Measurements from ENCODE around the gene OR1F1.
"Not testable (repeated sequence)": the region's sequence is repeated elsewhere in the genome, so short reads cannot be mapped to it uniquely, and the experiment has no call there.

The OR1F1 gene

DNA sequence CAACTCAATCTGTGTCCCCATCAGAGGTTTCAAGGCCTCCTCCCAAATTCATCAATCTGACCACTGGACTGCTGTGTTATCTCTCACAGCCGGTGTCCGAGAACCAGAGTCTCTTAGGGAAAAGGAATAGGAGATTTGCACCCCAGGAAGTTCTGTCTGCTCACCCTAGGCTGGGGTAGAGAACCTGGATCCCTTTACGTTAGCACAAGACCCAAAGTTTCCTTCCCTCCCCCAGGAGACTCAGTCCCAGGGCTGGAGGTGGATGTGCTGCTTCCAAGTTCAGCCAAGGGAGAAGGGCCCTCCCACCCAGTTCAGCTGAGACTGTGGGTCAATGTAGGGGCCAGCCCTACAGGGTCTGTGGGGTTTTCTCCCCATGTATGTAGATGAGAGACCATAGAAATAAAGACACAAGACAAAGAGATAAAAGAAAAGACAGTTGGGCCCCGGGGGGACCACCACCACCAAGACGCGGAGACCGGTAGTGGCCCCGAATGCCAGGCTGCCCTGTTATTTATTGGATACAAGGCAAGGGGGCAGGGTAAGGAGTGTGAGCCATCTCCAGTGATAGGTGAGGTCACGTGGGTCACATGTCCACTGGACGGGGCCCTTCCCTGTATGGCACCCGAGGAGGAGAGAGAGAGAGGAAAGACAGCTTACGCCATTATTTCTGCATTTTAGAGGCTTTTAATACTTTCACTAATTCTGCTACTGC lies 22.7 kb upstream of the OR1F1 start:
- H3K4me1 ChIP-seq (ENCODE audit: control insufficient read depth, insufficient read depth, low read length) = no peaks in the 10 kb centered on the region
- H3K36me3 ChIP-seq (ENCODE audit: control insufficient read depth, insufficient read depth, low read length, severe bottlenecking) = no peaks in the 10 kb centered on the region
- H3K27me3 ChIP-seq (replicated peaks; ENCODE audit: control insufficient read depth, insufficient read depth, low read length) = peaks cover 31% of the 10 kb centered on the region
- peak overlapping the region; percentile 48 for H3K9ac ChIP-seq (ENCODE audit: low read length)
- DNase-seq (ENCODE audit: low read depth) = no peak
- no peaks in the 10 kb centered on the region for H3K9me3 ChIP-seq (ENCODE audit: control insufficient read depth, low read length)
- peak overlapping the region; percentile 52 for H3K4me3 ChIP-seq (ENCODE audit: low read length)

DNA sequence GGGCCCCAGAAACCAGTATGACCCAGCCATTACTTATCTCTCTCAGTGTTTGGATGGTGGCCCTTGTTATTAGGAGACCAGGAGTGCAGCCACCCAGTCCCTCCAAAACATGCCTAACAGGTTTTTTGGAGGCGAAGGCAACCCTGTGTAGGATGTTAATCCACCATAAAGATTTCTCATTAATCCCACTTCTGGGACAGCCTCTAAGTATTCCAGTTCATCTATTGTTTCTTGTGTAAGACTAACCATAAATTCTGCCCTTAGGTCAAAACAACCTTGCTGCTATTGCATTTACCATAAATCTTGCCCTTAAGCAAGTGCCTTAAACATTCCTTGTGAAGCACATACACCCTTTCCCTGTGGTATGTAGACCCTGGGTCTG lies 21.5 kb upstream of the OR1F1 start:
- Histone ChIP-seq H3K27me3 (replicated peaks; ENCODE audit: control insufficient read depth, insufficient read depth, low read length) (peaks cover 37% of the 10 kb centered on the region), H3K4me3 (ENCODE audit: low read length) (no peak overlapping the region), H3K9ac (ENCODE audit: low read length) (no peak overlapping the region), H3K36me3 (ENCODE audit: control insufficient read depth, insufficient read depth, low read length, severe bottlenecking) (no peaks in the 10 kb centered on the region), H3K4me1 (ENCODE audit: control insufficient read depth, insufficient read depth, low read length) (peaks cover 5% of the 10 kb centered on the region), H3K9me3 (ENCODE audit: control insufficient read depth, low read length) (no peaks in the 10 kb centered on the region)
- DNase-seq (ENCODE audit: low read depth) = no peak

DNA sequence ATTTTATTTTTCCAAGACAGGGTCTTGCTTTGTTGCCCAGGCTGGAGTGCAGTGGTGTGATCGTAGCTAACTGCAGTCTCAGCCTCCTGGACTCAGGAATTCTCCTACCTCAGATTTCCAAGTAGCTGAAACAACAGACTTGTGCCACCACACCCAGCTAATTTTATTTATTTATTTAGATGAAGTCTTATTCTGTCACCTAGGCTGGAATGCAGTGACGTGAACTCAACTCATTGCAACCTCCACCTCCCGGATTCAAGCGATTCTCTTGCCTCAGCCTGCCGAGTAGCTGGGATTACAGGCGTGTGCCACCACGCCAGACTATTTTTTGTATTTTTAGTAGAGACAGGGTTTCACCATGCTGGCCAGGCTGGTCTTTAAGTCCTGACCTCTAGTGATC lies 19.3 kb upstream of the OR1F1 start:
- H3K9ac ChIP-seq (ENCODE audit: low read length); DNase-seq (ENCODE audit: low read depth); H3K4me1 ChIP-seq (ENCODE audit: control insufficient read depth, insufficient read depth, low read length); H3K36me3 ChIP-seq (ENCODE audit: control insufficient read depth, insufficient read depth, low read length, severe bottlenecking); H3K9me3 ChIP-seq (ENCODE audit: control insufficient read depth, low read length); H3K4me3 ChIP-seq (ENCODE audit: low read length): not testable (repeated sequence)
- peaks cover 39% of the 10 kb centered on the region for H3K27me3 ChIP-seq (replicated peaks; ENCODE audit: control insufficient read depth, insufficient read depth, low read length)

DNA sequence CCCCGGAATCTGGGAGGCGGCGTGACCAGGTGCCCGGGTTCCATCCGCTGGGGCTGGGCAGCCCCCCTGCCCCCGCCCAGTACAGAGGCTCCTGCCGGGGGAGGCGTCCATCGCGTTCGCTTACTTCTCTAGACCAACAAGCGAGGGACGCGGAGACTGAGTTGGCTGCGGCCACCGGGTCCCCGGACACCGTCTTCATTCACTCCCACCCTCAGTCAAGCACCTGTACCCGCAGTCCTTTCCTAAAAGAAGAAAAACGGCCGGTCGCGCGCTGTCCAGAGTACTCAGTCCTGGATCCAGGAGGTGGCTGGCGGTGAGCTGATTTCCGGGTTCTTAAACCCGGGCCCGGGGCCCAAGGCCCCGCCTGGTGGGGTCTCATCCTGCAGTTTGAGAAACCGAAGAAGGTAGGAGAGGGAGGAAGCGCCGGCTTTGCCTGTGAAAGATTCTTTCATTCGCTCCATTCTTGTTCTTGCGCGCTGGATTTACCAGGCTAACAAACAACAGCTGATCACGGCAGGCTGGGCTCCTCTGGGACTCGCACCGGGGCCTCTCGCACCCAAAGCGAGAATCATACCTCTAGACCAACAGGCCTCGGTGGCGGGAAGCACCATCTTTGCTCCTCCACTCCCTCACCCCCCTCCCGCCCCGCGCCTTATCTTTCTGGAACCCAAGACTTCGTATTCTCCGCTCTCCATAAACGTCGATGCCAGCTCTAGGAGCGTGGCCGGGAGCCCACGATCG lies 17.4 kb upstream of the OR1F1 start:
- H3K4me1 ChIP-seq (ENCODE audit: control insufficient read depth, insufficient read depth, low read length) = peaks cover 5% of the 10 kb centered on the region
- H3K9ac ChIP-seq (ENCODE audit: low read length) = no peak overlapping the region
- DNase-seq (ENCODE audit: low read depth) = no peak
- peaks cover 54% of the 10 kb centered on the region for H3K27me3 ChIP-seq (replicated peaks; ENCODE audit: control insufficient read depth, insufficient read depth, low read length)
- H3K9me3 ChIP-seq (ENCODE audit: control insufficient read depth, low read length) = no peaks in the 10 kb centered on the region
- no peak overlapping the region for H3K4me3 ChIP-seq (ENCODE audit: low read length)
- H3K36me3 ChIP-seq (ENCODE audit: control insufficient read depth, insufficient read depth, low read length, severe bottlenecking) = no peaks in the 10 kb centered on the region

DNA sequence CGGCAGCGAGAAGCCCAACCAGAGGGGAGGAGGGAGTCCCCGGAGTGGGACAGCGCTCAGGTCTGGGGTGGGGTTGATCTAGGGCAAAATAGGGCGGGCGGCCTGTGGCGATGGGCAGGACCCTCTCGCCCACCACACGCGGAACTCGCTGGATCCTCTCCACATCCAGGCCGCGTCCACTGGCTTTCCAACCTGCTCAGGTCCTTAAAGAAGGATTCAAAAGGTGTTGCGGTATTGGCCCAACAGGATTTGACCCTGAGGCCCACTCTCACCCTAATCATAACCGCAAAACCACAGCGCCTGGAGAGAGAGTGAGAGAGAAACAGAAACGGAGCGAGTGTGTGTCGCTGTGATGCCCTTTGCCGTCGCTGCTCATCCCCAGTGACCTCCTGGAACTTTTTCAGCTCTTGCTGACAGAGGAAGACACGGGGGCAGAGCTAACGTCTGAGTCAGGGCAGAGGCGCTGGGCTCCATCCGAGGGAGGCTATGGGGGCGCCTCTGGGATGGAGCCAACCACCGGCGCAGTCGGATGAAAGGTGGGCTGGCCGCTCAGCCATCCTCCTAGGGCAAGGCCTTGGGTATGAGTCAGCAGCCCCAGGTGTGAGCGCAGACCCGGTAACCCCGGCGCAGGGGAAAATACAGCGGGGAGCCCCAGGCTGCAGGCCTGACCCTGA lies 16.7 kb upstream of the OR1F1 start:
- Histone ChIP-seq H3K9me3 (ENCODE audit: control insufficient read depth, low read length) (no peaks in the 10 kb centered on the region), H3K27me3 (replicated peaks; ENCODE audit: control insufficient read depth, insufficient read depth, low read length) (peaks cover 61% of the 10 kb centered on the region), H3K36me3 (ENCODE audit: control insufficient read depth, insufficient read depth, low read length, severe bottlenecking) (no peaks in the 10 kb centered on the region), H3K9ac (ENCODE audit: low read length) (no peak overlapping the region), H3K4me1 (ENCODE audit: control insufficient read depth, insufficient read depth, low read length) (peaks cover 5% of the 10 kb centered on the region), H3K4me3 (ENCODE audit: low read length) (no peak overlapping the region)
- DNase-seq (ENCODE audit: low read depth) = no peak

DNA sequence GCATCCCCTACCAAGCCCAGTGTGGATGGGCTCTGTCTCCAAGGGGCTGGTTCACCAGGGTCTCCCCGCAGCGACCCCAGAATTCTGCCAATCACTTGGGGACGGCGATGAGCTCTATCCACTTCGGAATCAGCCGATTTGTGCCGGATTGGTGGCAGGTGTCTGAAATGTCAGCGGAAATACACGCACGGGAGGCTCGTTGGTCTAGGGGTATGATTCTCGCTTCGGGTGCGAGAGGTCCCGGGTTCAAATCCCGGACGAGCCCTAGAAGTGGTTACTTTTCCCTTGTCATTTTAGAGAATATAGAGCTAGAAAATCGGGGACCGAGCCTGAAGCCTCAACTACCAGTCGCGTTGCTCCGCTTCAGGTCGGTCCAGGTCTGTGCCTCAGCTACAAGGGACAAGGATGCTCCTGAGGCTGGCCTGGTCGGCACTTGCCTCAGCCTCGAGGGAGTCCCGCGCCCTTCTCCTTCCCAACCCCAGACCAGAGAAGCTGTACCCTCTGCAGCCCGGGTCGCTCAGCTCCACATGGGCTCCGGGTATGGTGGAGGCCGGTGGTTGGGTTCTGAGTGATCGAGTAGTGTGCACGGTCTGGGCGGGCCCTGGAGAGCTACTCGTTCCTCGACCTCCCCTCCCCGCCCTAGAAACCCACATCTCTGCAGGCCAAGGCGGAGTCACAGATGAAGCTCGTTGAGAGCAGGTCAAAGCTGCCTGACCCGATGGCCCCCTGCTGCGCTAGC lies 16.0 kb upstream of the OR1F1 start:
- Histone ChIP-seq H3K4me3 (ENCODE audit: low read length) (no peak overlapping the region), H3K36me3 (ENCODE audit: control insufficient read depth, insufficient read depth, low read length, severe bottlenecking) (no peaks in the 10 kb centered on the region), H3K27me3 (replicated peaks; ENCODE audit: control insufficient read depth, insufficient read depth, low read length) (peaks cover 68% of the 10 kb centered on the region), H3K9me3 (ENCODE audit: control insufficient read depth, low read length) (no peaks in the 10 kb centered on the region), H3K4me1 (ENCODE audit: control insufficient read depth, insufficient read depth, low read length) (peaks cover 5% of the 10 kb centered on the region), H3K9ac (ENCODE audit: low read length) (no peak overlapping the region)
- no peak for DNase-seq (ENCODE audit: low read depth)

DNA sequence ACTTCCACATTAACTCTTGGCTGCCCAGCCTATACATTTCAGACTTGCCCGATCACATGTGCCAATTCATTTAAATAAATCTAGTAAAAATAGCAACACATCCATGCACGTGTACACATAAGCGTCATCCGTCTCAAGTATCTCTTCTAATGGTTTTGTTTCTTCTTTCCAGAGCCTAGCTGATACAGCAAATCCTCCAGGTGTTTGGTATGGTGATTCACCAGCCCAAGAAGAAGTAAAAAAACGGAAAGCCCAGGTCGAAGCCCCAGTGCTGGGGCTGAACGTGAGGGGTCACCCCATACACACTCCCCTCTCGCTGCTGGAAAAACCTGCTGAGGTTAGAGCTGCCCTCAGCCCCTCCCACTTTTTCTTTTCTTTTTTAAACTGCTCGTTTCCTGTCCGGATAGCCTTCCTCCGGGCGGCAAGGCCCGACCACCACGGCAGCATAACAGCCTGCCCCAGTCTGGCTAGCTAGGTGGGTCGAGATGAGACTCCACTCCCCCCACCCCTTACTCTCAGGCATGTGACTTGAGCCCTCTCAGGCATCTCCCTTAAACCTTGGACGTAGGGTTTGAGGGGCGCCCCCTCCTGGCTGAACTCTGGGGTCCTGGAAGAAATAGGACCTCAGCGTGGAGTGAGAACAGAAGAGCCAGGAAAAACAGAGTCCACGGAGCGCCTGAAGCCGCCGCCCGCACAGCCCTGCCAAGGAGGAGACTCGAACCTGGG lies 13.9 kb upstream of the OR1F1 start:
- Histone ChIP-seq H3K9me3 (ENCODE audit: control insufficient read depth, low read length) (no peaks in the 10 kb centered on the region), H3K27me3 (replicated peaks; ENCODE audit: control insufficient read depth, insufficient read depth, low read length) (peaks cover 67% of the 10 kb centered on the region), H3K4me1 (ENCODE audit: control insufficient read depth, insufficient read depth, low read length) (peaks cover 5% of the 10 kb centered on the region), H3K9ac (ENCODE audit: low read length) (no peak overlapping the region), H3K36me3 (ENCODE audit: control insufficient read depth, insufficient read depth, low read length, severe bottlenecking) (no peaks in the 10 kb centered on the region), H3K4me3 (ENCODE audit: low read length) (no peak overlapping the region)
- DNase-seq (ENCODE audit: low read depth) = no peak

DNA sequence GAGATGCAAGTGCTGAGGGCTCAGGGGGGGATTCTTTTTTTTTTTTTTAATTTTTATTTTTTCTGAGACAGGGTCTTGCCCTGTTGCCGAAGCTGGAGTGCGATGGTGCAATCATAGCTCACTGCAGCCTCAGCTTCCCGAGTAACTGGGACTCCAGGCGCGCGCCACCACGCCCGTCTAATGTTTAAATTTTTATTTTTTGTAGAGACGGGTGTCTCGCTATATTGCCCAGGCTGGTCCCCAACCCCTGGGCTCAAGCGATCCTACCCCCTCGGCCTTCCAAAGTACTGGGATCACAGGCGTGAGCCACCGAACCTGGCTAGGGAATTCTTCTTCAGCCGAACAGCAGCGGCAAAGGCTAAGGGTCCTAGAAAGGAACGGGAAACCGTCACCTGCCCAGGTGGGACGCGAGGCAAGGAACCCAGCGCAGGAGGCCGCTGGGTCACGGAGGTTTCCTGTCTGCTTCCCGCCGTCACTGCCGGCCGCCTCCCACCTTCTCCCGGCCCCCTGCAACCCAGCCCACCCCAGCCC lies 13.3 kb upstream of the OR1F1 start:
- H3K4me1 ChIP-seq (ENCODE audit: control insufficient read depth, insufficient read depth, low read length) = peaks cover 5% of the 10 kb centered on the region
- DNase-seq (ENCODE audit: low read depth) = no peak
- H3K9ac ChIP-seq (ENCODE audit: low read length) = no peak overlapping the region
- H3K9me3 ChIP-seq (ENCODE audit: control insufficient read depth, low read length) = no peaks in the 10 kb centered on the region
- H3K27me3 ChIP-seq (replicated peaks; ENCODE audit: control insufficient read depth, insufficient read depth, low read length) = peaks cover 66% of the 10 kb centered on the region
- H3K36me3 ChIP-seq (ENCODE audit: control insufficient read depth, insufficient read depth, low read length, severe bottlenecking) = no peaks in the 10 kb centered on the region
- H3K4me3 ChIP-seq (ENCODE audit: low read length) = no peak overlapping the region

DNA sequence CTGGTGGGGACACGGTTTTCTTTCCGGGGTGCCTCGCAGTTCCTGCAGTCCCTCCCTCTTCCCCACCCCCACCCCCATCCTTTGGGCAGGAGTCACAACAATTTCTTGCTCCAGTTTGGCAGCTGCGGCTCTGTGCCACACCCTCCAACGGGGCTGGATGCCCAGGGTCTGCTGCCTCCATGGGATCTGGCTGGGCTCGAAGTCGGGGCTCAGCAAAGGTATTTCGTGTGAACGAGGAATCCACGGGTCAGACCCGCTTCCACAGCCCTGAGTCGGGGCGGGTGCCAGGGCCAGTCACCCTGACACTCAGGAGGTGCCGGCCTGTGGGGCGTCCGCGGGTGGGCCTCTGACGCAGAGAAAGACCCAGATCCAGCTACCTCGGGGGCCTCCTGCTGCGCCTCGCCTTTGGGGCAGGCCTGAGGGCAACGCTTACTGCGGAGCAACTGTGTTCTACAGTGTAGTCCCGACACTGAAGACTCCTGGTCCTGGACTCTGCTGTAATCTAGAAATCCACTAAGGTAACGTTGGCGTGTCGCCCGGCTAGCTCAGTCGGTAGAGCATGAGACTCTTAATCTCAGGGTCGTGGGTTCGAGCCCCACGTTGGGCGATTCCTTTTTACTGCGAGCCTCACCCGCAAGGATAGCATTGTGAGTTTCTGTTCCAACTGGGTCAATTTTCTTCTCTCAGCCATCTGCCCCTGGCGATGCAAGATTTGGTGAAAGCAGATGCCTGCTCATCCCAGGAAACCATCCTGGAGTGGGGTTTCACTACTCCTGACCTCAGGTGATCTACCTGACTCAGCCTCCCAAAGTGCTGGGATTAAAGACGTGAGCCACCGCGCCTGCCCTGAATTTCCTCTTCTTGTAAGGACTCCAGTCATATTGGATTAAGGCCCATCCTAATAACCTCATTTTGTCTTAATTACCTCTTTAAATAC lies 12.6 kb upstream of the OR1F1 start:
- DNase-seq (ENCODE audit: low read depth) = peak; percentile 44
- no peak overlapping the region for H3K4me3 ChIP-seq (ENCODE audit: low read length)
- H3K4me1 ChIP-seq (ENCODE audit: control insufficient read depth, insufficient read depth, low read length) = peaks cover 5% of the 10 kb centered on the region
- H3K36me3 ChIP-seq (ENCODE audit: control insufficient read depth, insufficient read depth, low read length, severe bottlenecking) = no peaks in the 10 kb centered on the region
- no peaks in the 10 kb centered on the region for H3K9me3 ChIP-seq (ENCODE audit: control insufficient read depth, low read length)
- H3K27me3 ChIP-seq (replicated peaks; ENCODE audit: control insufficient read depth, insufficient read depth, low read length) = peaks cover 67% of the 10 kb centered on the region
- no peak overlapping the region for H3K9ac ChIP-seq (ENCODE audit: low read length)

DNA sequence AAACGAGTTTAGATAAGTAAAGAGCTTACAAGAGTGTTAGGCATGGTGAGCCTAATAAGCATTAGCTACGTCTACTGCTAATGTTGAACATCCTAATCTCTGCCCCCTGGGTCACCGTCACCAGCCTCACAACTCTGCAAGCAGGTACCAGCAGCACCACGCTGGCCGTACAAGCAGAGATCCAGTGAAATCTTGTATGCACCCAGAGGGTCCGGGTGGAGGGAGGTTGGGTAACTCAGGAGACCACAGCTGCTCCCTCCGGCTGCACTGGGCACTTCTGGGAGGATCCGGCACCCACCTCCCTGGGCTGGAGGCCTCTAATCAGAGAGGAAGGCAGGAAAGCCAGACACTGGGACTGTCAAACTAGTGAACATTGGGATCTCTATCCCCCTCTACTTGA lies 8.4 kb upstream of the OR1F1 start:
- no peaks in the 10 kb centered on the region for H3K9me3 ChIP-seq (ENCODE audit: control insufficient read depth, low read length)
- H3K27me3 ChIP-seq (replicated peaks; ENCODE audit: control insufficient read depth, insufficient read depth, low read length) = peaks cover 62% of the 10 kb centered on the region
- H3K4me1 ChIP-seq (ENCODE audit: control insufficient read depth, insufficient read depth, low read length) = peaks cover 12% of the 10 kb centered on the region

More for the DNA sequence above, 8.4 kb upstream of the OR1F1 start:
- no peaks in the 10 kb centered on the region for H3K36me3 ChIP-seq (ENCODE audit: control insufficient read depth, insufficient read depth, low read length, severe bottlenecking)
- no peak overlapping the region for H3K9ac ChIP-seq (ENCODE audit: low read length)
- no peak for DNase-seq (ENCODE audit: low read depth)
- H3K4me3 ChIP-seq (ENCODE audit: low read length) = no peak overlapping the region
